ENCODE data around the gene FGFBP1. TPM values are rescaled to one million over a fixed set of nuclear protein-coding genes. Genes with fewer than 3 reads are reported as not detected.

FGFBP1 gene
- total RNA-seq: not detected in 2 replicates

DNA sequence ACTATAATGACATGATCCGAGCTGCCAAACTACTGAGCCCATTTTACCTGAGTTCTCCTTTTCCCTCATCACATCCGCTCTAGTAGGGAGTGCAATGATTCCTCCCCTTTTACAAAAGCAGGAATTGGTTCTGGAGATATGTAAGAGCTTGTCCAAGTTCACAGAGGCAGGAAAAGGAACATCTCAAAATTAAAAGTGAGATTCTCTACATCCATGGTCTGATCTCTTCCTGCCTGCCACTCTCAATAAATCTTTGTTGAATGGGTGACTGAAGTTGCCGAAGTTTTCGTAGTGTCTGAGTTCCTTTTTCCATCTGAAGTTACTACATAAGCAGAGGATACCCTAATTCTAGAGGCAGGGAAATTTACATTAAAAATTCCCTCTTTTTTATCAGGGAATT lies at the start of gene FGFBP1:
Gene FGFBP1, minus strand, starts transcription at position 101 of the 400 bp plus-strand sequence. CDS start 2,108 bp downstream, outside the sequence.

DNA sequence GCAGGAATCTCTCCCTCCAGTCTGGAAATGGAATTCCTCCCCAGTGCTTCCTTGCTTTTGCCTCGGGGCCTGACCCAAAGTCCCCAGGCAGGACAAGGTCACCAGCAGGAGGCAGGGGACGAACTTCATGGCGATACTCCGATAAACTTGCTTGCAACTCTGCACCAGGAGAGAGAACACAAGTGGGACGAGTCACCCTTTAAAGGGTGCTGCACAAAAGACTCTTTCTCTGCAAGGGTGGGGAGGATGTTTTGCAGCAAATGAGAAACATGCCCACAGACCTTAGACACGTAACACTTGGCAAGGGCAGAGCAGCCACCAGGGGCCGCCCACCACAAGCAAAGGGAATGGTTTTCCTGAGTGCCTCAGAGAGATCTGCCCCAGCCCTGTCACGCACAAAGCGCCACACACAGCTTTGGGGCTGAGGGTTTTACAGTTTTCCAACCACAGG lies 24.5 kb upstream of the FGFBP1 start, which contains the start of gene FGFBP2:
Gene FGFBP2, minus strand, starts transcription at position 175 of the 451 bp plus-strand sequence. Its CDS starts 46 bp downstream, at position 129.

Other genes starting within 250 kb of the FGFBP1 start
- gene BST1, start 235.7 kb downstream of the FGFBP1 start, total RNA-seq: 7.8 and 13.3 TPM in 2 replicates
- gene CD38, start 160.4 kb downstream of the FGFBP1 start, total RNA-seq: 0.09 TPM in 2 replicates
- gene FGFBP2, start 24.4 kb upstream of the FGFBP1 start, total RNA-seq: not detected in 2 replicates
- under 0.01 and 0.18 TPM in 2 replicates for gene PROM1, start 145.3 kb upstream of the FGFBP1 start, total RNA-seq